Activated CD4-positive, alpha-beta T cell treated with anti-CD3 and anti-CD28 coated beads for 36 hours (primary cell): ENCODE data around the gene SMIM43. TPM values are rescaled to one million over a fixed set of nuclear protein-coding genes. Genes with fewer than 3 reads are reported as not detected.
"Not testable (repeated sequence)": the region's sequence is repeated elsewhere in the genome, so short reads cannot be mapped to it uniquely, and the experiment has no call there.

ENCODE experiments used
- ATAC-seq: fragments of 200-7000 bp; cut with Tn5 transposase; one replicate; pipeline ENCODE4 v1.10.0; 2021; ENCODE audit warnings: mild to moderate bottlenecking, moderate library complexity
- CTCF ChIA-PET: fragments of 350-600 bp; sonication (Branson Sonifier 250); formaldehyde crosslinking; loops from one replicate; lab custom pipeline; 2021; ENCODE audit warnings: antibody characterized with exemption; lab: Charles Lee
- POLR2A ChIA-PET: fragments of 350-600 bp; sonication (Branson Sonifier 250); formaldehyde crosslinking; loops from one replicate; lab custom pipeline; 2021; ENCODE audit warnings: antibody characterized with exemption, inconsistent platforms; lab: Charles Lee
- DNase-seq: peaks from one replicate; pipeline ENCODE4 v3.0.0-alpha.2; 2020
- H3K27ac Mint-ChIP-seq: one replicate; pipeline ENCODE4 v1.8.0; 2021; ENCODE audit warnings: mixed read lengths
- H3K27me3 Mint-ChIP-seq: one replicate; pipeline ENCODE4 v1.8.0; 2021; ENCODE audit warnings: mixed read lengths
- H3K36me3 Mint-ChIP-seq: one replicate; pipeline ENCODE4 v1.8.0; 2021; ENCODE audit warnings: low read depth, mixed read lengths
- H3K4me1 Mint-ChIP-seq: one replicate; pipeline ENCODE4 v1.8.0; 2021; ENCODE audit warnings: mixed read lengths
- H3K4me3 Mint-ChIP-seq: one replicate; pipeline ENCODE4 v1.8.0; 2021; ENCODE audit warnings: mild to moderate bottlenecking, moderate library complexity, mixed read lengths
- H3K9me3 Mint-ChIP-seq: one replicate; pipeline ENCODE4 v1.8.0; 2021; ENCODE audit warnings: low read depth, mixed read lengths
- intact Hi-C, 2 experiments: fragments of 100-400 bp; cut with DNase I in 1 of 2; cut with micrococcal nuclease in 1 of 2; formaldehyde crosslinking; loops; one replicate each; pipeline versions ENCODE4 v1.14.2 to v1.15.1; 2022 to 2024; cut with DNase I, micrococcal nuclease
- total RNA-seq, 2 experiments: library from RNA; stranded (reverse); gene quantifications; one replicate each; pipeline ENCODE4 v1.2.3, GENCODE V29; 2021

Gene SMIM43
- total RNA-seq, 2 experiments from 2014 or later, result not detected

DNA sequence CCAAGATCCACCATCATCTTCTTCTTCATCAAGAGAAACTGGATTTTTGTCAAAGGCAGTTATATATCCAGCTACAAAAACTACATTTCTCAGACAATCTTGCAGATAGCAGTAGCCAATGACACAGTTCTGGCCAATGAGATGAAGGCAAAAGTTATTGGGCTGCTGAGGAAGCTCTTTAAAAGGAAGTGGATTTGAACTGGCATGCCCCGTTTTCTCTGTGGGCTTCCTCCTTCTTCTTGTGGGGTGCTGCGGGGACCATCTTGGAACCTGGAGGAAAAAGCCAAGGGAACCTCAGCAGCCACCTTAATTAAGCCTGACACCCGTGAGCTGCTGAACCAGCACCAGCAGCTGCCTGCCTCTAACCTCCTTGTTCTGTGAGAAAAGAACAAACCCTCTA is 4.8 kb downstream of the SMIM43 start:
- Mint-ChIP-seq H3K4me1 (peaks cover 9% of the 10 kb centered on the region), H3K27me3 (peaks cover 45% of the 10 kb centered on the region), H3K27ac (no peak overlapping the region), H3K36me3 (no peaks in the 10 kb centered on the region), H3K9me3 (no peaks in the 10 kb centered on the region), H3K4me3 (no peak overlapping the region)
- ATAC-seq (no peak), DNase-seq (no peak)
- ChIA-PET POLR2A (interaction anchor here (0.6 kb wide), 1 partner anchor 584 kb away, joined by 5 read pairs; no protein-coding TSS in a partner anchor), CTCF (interaction anchor here (0.6 kb wide), 1 partner anchor 23 kb away, joined by 3 read pairs; no protein-coding TSS in a partner anchor)
- intact Hi-C loops, result no loop called here

DNA sequence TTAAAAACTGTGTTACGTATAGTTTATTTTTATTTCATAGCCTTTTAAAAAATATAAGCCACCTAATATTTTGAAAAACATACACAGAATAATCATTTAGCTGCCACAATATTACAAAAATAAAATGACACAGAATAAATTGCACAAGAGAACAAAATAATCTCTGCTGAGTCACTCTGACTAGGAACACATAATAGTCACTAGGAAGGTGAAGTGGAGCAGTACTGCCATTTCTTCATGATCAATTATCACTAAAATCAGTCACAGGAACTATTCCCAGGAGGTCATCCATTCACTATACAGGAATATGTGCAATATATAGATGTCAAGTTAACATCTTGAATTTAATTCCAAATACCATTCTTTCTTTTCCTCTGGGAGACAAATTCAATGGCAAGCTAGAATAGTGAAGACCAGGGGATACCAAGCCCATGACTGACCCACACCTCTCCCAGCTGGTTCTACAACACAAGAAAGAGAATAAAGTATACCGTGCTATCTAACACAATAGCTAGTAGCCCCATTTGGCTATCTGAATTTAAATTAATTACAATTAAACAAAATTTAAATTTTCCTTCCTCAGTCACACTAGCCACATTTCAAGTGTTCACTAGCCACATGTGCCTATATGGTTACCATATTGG is 5.9 kb downstream of the SMIM43 start:
- ATAC-seq, result no peak
- CTCF ChIA-PET, result no interaction called here
- Mint-ChIP-seq H3K36me3 (no peaks in the 10 kb centered on the region), H3K4me3 (no peak overlapping the region), H3K4me1 (peaks cover 4% of the 10 kb centered on the region), H3K27me3 (peaks cover 44% of the 10 kb centered on the region), H3K9me3 (no peaks in the 10 kb centered on the region), H3K27ac (no peak overlapping the region)
- intact Hi-C loops, result no loop called here
- no peak for DNase-seq
- POLR2A ChIA-PET, result no interaction called here

DNA sequence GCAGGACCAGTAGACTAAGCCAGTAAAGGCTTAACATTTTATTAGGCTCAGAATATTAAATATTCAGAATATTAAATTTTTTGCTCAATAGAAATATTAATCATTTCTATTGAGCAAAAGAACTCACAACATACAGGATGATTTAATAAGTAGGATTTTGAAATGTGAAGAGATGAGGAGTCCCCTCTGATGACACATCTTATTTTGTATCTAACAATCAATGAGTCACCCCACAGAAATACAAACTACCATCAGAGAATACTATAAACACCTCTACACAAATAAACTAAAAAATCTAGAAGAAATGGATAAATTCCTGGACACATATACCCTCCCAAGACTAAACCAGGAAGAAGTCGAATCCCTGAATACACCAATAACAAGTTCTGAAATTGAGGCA is 12.8 kb downstream of the SMIM43 start:
- DNase-seq, POLR2A ChIA-PET, H3K4me3 Mint-ChIP-seq, H3K4me1 Mint-ChIP-seq, H3K9me3 Mint-ChIP-seq, ATAC-seq, intact Hi-C loops, H3K36me3 Mint-ChIP-seq, H3K27ac Mint-ChIP-seq: not testable (repeated sequence)
- H3K27me3 Mint-ChIP-seq, result peaks cover 35% of the 10 kb centered on the region
- CTCF ChIA-PET, result interaction anchor here (0.6 to 0.7 kb wide), 2 partner anchors 205 to 350 kb away, joined by 3 read pairs; no protein-coding TSS in a partner anchor

DNA sequence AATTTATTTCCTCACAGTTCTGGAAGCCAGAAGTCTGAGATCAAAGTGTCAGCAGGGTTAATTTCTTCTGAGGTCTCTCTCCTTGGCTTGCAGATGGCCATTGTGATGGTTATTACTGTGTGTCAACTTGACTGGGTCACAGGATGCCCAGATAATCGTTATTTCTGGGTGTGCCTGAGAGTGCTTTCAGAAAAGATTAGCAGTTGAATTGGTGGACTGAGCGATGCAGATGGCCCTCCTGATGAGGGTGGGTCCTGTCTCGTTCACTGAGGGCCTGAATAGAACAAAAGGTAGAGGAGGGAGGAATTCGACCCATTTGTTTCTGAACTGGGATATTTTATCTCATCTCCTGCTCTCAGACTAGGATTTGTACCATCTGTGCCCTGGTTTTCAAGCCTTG is 15.7 kb downstream of the SMIM43 start:
- no peak for ATAC-seq
- intact Hi-C loops, result no loop called here
- DNase-seq, result no peak
- ChIA-PET POLR2A (no interaction called here), CTCF (no interaction called here)
- H3K27ac Mint-ChIP-seq, result no peak overlapping the region
- H3K4me3 Mint-ChIP-seq, result no peak overlapping the region
- H3K9me3 Mint-ChIP-seq, result no peaks in the 10 kb centered on the region
- H3K4me1 Mint-ChIP-seq, result no peaks in the 10 kb centered on the region
- no peaks in the 10 kb centered on the region for H3K36me3 Mint-ChIP-seq
- H3K27me3 Mint-ChIP-seq, result peaks cover 23% of the 10 kb centered on the region

DNA sequence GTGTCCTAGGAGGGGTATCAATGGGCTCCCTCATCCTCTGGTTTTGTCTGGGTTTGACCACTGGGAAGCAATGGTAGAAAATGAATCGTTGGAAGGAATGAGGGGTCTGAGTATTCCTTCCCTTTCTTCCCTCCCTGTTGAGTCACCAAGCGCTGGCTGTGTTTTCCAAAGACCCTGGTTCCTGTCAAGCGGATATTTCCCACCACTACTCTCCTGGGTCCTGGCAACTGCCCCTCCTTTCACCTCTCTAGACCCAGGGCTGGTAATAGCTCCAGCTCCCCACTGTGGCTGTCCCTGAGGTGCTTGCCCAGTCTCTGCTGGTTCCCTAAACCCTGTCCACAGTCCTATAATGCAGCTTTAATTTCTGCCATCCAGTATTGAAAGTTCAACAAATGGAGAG is 22.2 kb downstream of the SMIM43 start:
- no peak overlapping the region for H3K4me3 Mint-ChIP-seq
- no peak overlapping the region for H3K27ac Mint-ChIP-seq
- no peaks in the 10 kb centered on the region for H3K9me3 Mint-ChIP-seq
- intact Hi-C loops, result no loop called here
- H3K27me3 Mint-ChIP-seq, result peaks cover 9% of the 10 kb centered on the region
- POLR2A ChIA-PET, result interaction anchor here (0.6 kb wide), 1 partner anchor 65 kb away, joined by 5 read pairs; no protein-coding TSS in a partner anchor
- no peaks in the 10 kb centered on the region for H3K36me3 Mint-ChIP-seq
- no peak for DNase-seq
- no peaks in the 10 kb centered on the region for H3K4me1 Mint-ChIP-seq
- ATAC-seq, result no peak
- CTCF ChIA-PET, result interaction anchor here (0.5 to 1.8 kb wide), 2 partner anchors 10 to 1014 kb away, joined by 3 to 4 read pairs; no protein-coding TSS in a partner anchor

DNA sequence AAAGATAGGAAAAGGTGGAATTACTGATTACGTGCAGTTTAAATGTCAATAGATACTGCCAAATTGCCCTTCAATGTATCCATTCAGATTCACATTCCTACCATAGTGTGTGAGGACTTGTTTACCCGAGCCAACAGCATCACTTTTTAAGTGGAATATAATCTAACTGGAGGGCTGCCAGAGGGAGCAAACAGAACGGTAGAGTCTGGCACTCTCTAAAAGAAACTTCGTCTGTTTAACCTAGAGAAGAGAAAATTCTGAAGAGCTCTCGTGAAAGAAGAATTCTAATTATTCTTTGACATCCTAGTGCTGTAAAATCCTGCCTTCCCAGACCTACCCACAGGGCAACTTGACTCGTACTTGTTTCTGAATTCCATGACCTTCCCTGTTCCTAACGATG is 23.2 kb downstream of the SMIM43 start:
- H3K4me3 Mint-ChIP-seq, result no peak overlapping the region
- no peaks in the 10 kb centered on the region for H3K9me3 Mint-ChIP-seq

DNA sequence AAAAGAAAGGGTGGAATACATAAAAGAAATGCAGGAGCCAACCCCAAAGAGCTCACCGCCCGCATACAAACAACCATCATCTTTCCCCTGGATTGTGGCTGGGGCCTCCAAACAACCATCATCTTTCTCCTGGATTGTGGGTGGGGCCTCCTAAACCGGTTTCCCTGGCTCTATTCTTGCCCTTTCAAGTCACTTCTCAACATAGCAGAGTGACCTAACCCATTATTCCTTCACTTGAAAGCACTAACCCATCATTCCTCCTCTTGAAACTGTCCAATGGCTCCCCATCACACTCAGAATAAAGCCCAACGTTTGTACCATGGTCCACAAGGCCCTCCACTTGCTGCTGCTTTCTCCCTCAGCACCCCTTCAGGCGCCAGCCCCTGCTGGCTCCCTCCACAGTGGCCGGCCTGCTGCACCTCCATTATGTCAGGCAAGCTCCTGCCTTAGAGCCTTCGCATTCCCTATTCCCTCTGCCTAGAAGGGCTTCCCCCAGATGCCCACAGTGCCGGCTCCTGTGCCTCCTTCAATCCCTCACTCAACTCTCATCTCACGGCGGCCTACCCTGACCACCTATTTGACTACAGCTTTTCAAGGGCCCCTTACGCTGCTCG is 24.1 kb downstream of the SMIM43 start:
- peaks cover 6% of the 10 kb centered on the region for H3K27me3 Mint-ChIP-seq
- no peak overlapping the region for H3K27ac Mint-ChIP-seq
- intact Hi-C loops, result no loop called here
- no peaks in the 10 kb centered on the region for H3K9me3 Mint-ChIP-seq
- ATAC-seq, result no peak
- no peaks in the 10 kb centered on the region for H3K36me3 Mint-ChIP-seq
- H3K4me1 Mint-ChIP-seq, result no peaks in the 10 kb centered on the region
- no peak for DNase-seq
- no peak overlapping the region for H3K4me3 Mint-ChIP-seq
- POLR2A ChIA-PET, result no interaction called here
- CTCF ChIA-PET, result no interaction called here

More for the DNA sequence above, 23.2 kb downstream of the SMIM43 start:
- H3K27me3 Mint-ChIP-seq, result peaks cover 6% of the 10 kb centered on the region
- CTCF ChIA-PET, result interaction anchor here (1.8 kb wide), 1 partner anchor 9 kb away, joined by 4 read pairs; no protein-coding TSS in a partner anchor
- ATAC-seq (no peak), DNase-seq (no peak)
- intact Hi-C loops, result no loop called here
- POLR2A ChIA-PET, result no interaction called here
- no peak overlapping the region for H3K27ac Mint-ChIP-seq
- no peaks in the 10 kb centered on the region for H3K4me1 Mint-ChIP-seq
- H3K36me3 Mint-ChIP-seq, result no peaks in the 10 kb centered on the region

DNA sequence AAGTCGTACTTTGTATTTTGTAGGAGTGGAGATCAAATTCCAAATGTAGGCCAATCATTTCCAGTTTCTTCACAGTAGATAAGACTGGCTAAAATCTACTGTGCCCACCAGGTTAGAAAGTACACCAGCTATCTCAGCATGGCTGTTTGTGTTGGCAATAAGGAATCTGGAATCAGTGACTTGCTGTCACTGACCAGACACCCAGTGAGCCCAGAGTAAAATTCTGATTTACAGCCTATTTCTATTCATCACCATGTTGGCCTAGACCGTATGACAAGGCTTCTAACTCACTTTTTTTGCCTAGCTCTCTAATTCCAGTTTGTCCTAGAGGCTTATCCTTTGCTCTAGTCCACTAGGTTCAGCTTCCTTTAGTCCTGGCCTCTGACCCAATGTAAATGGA is 25.4 kb downstream of the SMIM43 start:
- H3K36me3 Mint-ChIP-seq, result no peaks in the 10 kb centered on the region
- peaks cover 8% of the 10 kb centered on the region for H3K27me3 Mint-ChIP-seq
- POLR2A ChIA-PET, result no interaction called here
- no peak for DNase-seq
- no peak for ATAC-seq
- H3K27ac Mint-ChIP-seq, result no peak overlapping the region
- H3K4me1 Mint-ChIP-seq, result no peaks in the 10 kb centered on the region
- intact Hi-C loops, result no loop called here
- CTCF ChIA-PET, result interaction anchor here (1.0 kb wide), 1 partner anchor 277 kb away, joined by 3 read pairs; no protein-coding TSS in a partner anchor
- H3K9me3 Mint-ChIP-seq, result no peaks in the 10 kb centered on the region
- no peak overlapping the region for H3K4me3 Mint-ChIP-seq

DNA sequence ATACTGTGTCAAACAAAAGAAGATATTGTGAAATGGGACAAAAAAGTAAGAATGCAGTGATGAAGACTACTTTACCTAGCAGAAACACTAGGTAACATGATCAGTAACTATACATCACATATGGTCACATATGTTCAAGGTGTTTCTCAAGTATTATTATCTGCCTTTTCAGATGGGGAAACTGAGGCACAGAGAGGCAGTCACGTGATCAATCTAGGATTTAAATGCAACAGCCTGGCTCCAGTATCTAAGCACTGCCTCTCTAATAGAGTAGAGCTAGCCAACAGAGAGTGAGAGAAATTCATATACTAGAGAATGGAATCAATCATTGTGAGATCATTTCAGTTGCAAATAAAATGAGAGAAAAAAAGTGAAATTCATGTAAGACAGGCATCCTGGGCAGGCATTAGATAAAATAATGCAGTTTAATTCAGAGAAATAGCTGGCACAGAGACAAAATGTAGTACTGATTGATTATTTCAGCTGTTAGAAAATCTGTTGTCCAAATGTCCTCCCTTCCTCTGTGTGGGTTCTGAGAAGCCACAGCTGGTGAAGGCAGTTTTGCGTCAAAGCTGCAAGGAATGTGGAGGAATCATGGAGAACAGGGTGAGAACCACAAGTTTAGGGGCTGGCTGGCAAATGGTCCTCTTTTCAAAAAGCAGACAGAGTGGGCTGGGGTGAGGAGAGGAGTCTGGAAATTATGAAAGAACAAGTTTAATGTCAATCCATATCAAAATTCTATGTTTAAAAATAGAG is 26.0 kb downstream of the SMIM43 start:
- Mint-ChIP-seq H3K36me3 (no peaks in the 10 kb centered on the region), H3K27me3 (peaks cover 8% of the 10 kb centered on the region), H3K4me1 (no peaks in the 10 kb centered on the region), H3K27ac (no peak overlapping the region), H3K4me3 (no peak overlapping the region), H3K9me3 (no peaks in the 10 kb centered on the region)
- ATAC-seq (no peak), DNase-seq (no peak)
- ChIA-PET CTCF (interaction anchor here (1.0 kb wide), 1 partner anchor 277 kb away, joined by 3 read pairs; no protein-coding TSS in a partner anchor), POLR2A (no interaction called here)
- intact Hi-C loops, result no loop called here

DNA sequence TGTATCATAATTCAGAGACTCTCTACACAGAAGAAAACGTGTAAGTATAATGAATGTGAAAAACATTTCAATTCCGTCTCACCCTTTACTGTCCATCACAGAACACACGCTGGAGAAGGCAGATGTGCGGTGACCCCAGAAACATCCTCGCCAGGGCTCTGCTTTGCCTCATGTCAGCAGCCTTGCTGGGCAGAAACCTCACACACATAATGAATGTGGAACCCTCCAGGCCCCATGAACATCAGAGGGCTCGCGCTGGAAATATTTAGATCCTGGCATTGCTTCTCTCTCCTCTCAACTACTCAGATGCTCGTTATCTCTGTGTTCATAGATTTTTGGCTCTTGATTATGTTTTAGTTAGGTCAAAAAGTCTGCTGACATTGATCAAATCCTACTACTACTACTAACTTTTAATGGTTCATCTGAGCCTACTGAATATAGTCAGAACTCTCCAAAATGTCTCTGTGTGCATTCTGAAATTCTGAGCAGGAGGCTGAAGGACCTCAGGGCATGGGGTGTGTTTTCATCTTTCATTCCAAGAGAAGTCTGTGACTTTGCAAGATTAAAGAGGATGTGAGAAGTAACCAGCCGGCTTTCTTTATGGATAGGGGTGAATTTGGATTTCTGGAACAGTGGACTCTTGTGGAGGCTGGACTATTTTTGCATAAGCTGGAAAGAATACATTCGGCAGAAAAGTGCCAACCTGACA is 27.0 kb downstream of the SMIM43 start:
- Mint-ChIP-seq H3K4me3 (no peak overlapping the region), H3K4me1 (no peaks in the 10 kb centered on the region), H3K27me3 (peaks cover 8% of the 10 kb centered on the region), H3K36me3 (no peaks in the 10 kb centered on the region), H3K9me3 (no peaks in the 10 kb centered on the region), H3K27ac (no peak overlapping the region)
- ATAC-seq, result no peak
- ChIA-PET CTCF (interaction anchor here (1.7 kb wide), 1 partner anchor 261 kb away, joined by 4 read pairs; no protein-coding TSS in a partner anchor), POLR2A (no interaction called here)
- no peak for DNase-seq
- intact Hi-C loops, result no loop called here
